Breast epithelium (tissue), 4 donors: ENCODE results near the gene FHAD1. TPM values are rescaled to one million over a fixed set of nuclear protein-coding genes. Genes with fewer than 3 reads are reported as not detected.
"Not testable (repeated sequence)": the region's sequence is repeated elsewhere in the genome, so short reads cannot be mapped to it uniquely, and the experiment has no call there.

ENCODE experiments used
- DNase-seq, 2 donors: peaks; one replicate each; pipeline ENCODE4 v3.0.0-alpha.2; 2019; ENCODE audit warnings: low spot score in 2 of 2
- H3K27ac ChIP-seq, 2 donors: fragments of 200-600 bp; sonication (generic) in 1 of 2; one replicate each; pipeline ENCODE4 v1.5.1; 2016 to 2019; ENCODE audit warnings: mild to moderate bottlenecking in 1 of 2
- H3K27me3 ChIP-seq, 2 donors: fragments of 200-600 bp; sonication (generic) in 1 of 2; one replicate each; pipeline versions ENCODE4 v1.5.1 to v1.6.0; 2017 to 2019; ENCODE audit warnings: control low read depth in 1 of 2, mild to moderate bottlenecking in 1 of 2
- H3K36me3 ChIP-seq: fragments of 200-600 bp; one replicate; pipeline ENCODE4 v1.5.1; 2019
- H3K4me1 ChIP-seq, 2 donors: fragments of 200-600 bp; sonication (generic); one replicate each; pipeline ENCODE4 v1.5.1; 2016 to 2019; ENCODE audit warnings: control low read depth in 1 of 2
- H3K4me3 ChIP-seq, 3 donors: fragments of 200-600 bp; sonication (generic); 1 replicate in 2 of 3; 2 replicates in 1 of 3; pipeline ENCODE4 v1.5.1; 2016 to 2019; ENCODE audit warnings: mild to moderate bottlenecking in 3 of 3, moderate library complexity in 2 of 3
- H3K9me3 ChIP-seq, 2 donors: fragments of 200-600 bp; sonication (generic) in 1 of 2; one replicate each; pipeline ENCODE4 v1.5.1; 2016 to 2019; ENCODE audit warnings: control low read depth in 1 of 2
- POLR2A ChIP-seq: fragments of 450-650 bp; IDR thresholded peaks from one replicate; pipeline ENCODE4 v1.6.1; 2016; ENCODE audit warnings: antibody characterized with exemption, mild to moderate bottlenecking, moderate library complexity
- POLR2AphosphoS5 ChIP-seq, 3 donors: sonication (generic); formaldehyde crosslinking; IDR thresholded peaks; one replicate each; pipeline ENCODE4 v1.6.1; 2017; ENCODE audit warnings: antibody characterized with exemption in 3 of 3
- intact Hi-C: fragments of 100-400 bp; cut with DNase I; formaldehyde crosslinking; loops from one replicate; pipeline ENCODE4 v1.15.1; 2023; ENCODE audit warnings: low total_unique reads
- total RNA-seq, 3 donors: library from RNA; depleted of rRNA; stranded (reverse); fragments of >200 nt; gene quantifications; one replicate each; pipeline ENCODE4 v1.1.0, GENCODE V29; 2016
- TF ChIP-seq, protein P1 (sequence below), 3 donors: fragments of 450-650 bp; IDR thresholded peaks; one replicate each; pipeline ENCODE4 v1.5.1; 2016 to 2017; ENCODE audit warnings: antibody characterized with exemption in 3 of 3, mild to moderate bottlenecking in 3 of 3, moderate library complexity in 3 of 3

Gene FHAD1
- total RNA-seq, 3 donors from 2014 or later: 1.0 to 2.3 TPM; not detected in 1

DNA sequence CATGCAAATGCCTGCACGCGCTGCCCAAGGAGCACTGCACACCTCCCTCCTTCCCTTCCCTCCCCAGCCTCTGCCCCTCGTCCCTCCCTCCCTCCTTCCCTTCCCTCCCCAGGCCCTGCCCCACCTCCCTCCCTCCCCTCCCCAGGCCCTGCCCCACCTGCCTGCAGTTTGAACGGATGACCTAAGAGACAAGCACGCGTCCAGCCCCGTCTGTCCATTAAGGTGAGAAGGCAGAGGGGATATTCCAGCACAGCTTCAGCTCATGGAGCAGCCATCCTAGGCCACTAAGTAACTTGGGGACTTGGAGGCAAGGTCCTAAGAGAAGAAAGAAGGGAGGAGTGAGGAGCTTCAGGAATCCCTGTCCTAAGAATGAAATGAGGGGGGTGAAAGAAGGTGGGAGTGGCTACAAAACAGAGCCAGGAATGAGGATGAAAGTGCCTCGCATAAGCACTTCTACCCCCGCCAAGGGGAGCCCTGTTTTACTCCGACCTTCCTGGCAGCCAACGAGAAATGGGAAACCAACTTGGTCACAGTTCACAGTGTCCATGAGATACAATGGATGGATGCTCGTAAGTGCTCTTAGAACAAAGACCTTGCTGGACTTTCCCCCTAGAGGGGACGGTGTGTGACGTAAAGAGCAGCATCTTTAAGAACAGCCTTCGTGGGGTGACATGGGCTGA is 141.3 kb downstream of the FHAD1 start:
- H3K4me1 ChIP-seq: no peaks in the 10 kb centered on the region
- intact Hi-C loops: no loop called here
- H3K27me3 ChIP-seq: no peaks in the 10 kb centered on the region
- no peak overlapping the region for H3K27ac ChIP-seq
- no peaks in the 10 kb centered on the region for H3K9me3 ChIP-seq
- no peaks in the 10 kb centered on the region for H3K36me3 ChIP-seq
- DNase-seq: no peak
- TF ChIP-seq POLR2AphosphoS5 (IDR thresholded peaks at IDR 0.05) (no peak), POLR2A (no peak)
- TF ChIP-seq, protein P1, sequence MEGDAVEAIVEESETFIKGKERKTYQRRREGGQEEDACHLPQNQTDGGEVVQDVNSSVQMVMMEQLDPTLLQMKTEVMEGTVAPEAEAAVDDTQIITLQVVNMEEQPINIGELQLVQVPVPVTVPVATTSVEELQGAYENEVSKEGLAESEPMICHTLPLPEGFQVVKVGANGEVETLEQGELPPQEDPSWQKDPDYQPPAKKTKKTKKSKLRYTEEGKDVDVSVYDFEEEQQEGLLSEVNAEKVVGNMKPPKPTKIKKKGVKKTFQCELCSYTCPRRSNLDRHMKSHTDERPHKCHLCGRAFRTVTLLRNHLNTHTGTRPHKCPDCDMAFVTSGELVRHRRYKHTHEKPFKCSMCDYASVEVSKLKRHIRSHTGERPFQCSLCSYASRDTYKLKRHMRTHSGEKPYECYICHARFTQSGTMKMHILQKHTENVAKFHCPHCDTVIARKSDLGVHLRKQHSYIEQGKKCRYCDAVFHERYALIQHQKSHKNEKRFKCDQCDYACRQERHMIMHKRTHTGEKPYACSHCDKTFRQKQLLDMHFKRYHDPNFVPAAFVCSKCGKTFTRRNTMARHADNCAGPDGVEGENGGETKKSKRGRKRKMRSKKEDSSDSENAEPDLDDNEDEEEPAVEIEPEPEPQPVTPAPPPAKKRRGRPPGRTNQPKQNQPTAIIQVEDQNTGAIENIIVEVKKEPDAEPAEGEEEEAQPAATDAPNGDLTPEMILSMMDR (IDR thresholded peaks at IDR 0.05): no peak
- H3K4me3 ChIP-seq: no peak overlapping the region

DNA sequence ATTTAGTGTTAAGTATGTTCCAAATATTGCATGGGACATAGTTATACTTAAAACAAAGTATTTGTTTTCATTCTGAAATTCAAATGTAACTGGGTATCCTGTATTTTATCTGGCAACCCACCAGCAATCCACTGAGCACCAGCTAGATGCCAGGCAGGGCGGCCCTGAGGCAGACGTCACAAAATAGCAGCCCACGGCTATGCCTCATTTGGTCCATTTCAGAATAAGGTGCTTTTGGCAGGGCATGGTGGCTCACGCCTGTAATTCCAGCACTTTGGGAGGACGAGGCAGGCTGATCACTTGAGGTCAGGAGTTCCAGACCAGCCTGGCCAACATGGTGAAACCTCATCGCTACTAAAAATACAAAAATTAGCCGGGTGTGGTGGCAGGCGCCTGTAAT is 142.8 kb downstream of the FHAD1 start:
- H3K36me3 ChIP-seq, intact Hi-C loops, H3K27ac ChIP-seq, H3K27me3 ChIP-seq, H3K9me3 ChIP-seq, H3K4me3 ChIP-seq, H3K4me1 ChIP-seq, DNase-seq: not testable (repeated sequence)

DNA sequence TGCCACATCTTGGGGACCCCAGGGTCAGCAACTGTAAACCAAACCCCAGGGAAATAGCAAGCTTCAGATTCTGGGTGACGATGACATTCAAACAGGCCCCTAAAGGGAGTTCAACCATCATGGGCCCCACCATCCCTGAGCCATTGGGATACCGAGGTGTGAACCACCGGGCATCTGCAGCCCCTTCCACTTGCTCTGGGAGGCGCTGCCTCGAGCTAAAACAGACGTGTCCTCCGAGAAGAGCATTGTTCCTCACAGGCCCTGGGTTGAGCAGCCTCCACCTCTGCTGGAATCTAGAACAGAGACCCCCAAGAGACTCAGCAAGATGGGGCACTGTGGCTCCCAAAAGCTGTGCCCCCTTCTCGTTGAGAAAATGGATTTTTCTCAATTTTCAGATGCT is 143.6 kb downstream of the FHAD1 start:
- Histone ChIP-seq H3K4me1 (no peaks in the 10 kb centered on the region), H3K9me3 (no peaks in the 10 kb centered on the region), H3K27me3 (no peaks in the 10 kb centered on the region), H3K27ac (no peak overlapping the region), H3K4me3 (no peak overlapping the region), H3K36me3 (no peaks in the 10 kb centered on the region)
- TF ChIP-seq, protein P1 (IDR thresholded peaks at IDR 0.05): no peak
- TF ChIP-seq POLR2A (no peak), POLR2AphosphoS5 (IDR thresholded peaks at IDR 0.05) (no peak)
- no peak for DNase-seq
- intact Hi-C loops: no loop called here

DNA sequence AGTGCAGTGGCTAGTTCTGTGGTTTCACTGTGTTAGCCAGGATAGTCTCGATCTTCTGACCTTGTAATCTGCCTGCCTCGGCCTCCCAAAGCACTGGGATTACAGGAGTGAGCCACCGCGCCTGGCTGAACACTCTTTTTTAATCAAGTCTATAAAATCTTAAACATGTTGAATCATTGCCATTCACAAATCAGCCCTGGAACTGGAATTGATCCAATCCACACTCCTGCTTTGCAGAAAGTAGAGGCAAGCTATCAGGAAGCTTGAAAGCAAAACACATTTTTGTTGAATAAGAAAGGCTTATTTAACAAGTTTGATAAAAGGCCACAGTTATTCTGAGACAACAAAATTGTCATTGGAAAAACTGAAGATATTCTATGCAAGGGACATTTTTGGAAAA is 144.3 kb downstream of the FHAD1 start:
- intact Hi-C loops: no loop called here
- Histone ChIP-seq H3K4me3 (no peak overlapping the region), H3K36me3 (no peaks in the 10 kb centered on the region), H3K4me1 (no peaks in the 10 kb centered on the region), H3K27ac (no peak overlapping the region), H3K27me3 (no peaks in the 10 kb centered on the region), H3K9me3 (no peaks in the 10 kb centered on the region)
- TF ChIP-seq POLR2A: no peak
- TF ChIP-seq, protein P1 (IDR thresholded peaks at IDR 0.05): no peak
- TF ChIP-seq POLR2AphosphoS5 (IDR thresholded peaks at IDR 0.05): no peak
- DNase-seq: no peak

DNA sequence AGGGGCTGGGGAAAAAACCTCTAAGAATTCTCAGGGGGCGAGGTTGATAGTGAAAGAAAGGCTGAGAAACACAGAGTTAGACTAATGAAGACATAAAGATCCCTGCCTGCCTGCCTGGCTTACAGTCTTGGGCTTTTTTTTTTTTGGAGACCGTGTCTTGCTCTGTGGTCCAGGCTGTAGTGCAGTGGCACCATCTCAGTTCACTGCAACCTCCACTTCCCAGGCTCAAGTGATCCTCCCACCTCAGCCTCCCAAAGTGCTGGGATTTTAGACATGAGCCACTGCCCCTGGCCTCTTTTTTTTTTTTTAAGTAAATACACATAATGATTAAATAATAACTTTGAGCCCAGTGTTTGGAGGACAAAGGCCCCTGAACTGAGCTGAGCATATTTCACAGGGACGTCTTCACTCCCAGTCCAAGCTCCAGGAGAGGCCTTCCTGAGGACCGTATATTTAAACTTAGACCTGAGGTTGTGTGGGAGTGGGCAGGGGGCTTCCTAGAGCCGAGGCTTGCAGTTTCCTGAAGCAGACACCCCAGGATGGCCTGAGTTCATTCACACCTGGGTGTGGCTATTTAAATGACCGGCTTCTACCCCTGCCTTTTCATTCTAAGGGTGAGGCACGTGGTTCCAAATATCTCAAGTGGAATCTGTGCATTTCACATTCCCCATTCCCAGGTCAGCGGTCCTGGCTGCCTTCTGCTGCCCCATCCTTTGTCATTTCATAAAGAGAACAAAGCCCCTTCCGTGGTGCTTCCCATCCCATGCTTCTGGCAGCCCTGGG is 146.6 kb downstream of the FHAD1 start:
- no peaks in the 10 kb centered on the region for H3K4me1 ChIP-seq
- H3K4me3 ChIP-seq: no peak overlapping the region
- H3K36me3 ChIP-seq: no peaks in the 10 kb centered on the region
- H3K27me3 ChIP-seq: no peaks in the 10 kb centered on the region
- no peak overlapping the region for H3K27ac ChIP-seq
- intact Hi-C loops: no loop called here
- no peak for DNase-seq
- TF ChIP-seq, protein P1 (IDR thresholded peaks at IDR 0.05): no peak
- TF ChIP-seq POLR2A (no peak), POLR2AphosphoS5 (IDR thresholded peaks at IDR 0.05) (no peak)
- H3K9me3 ChIP-seq: no peaks in the 10 kb centered on the region
